GM12801 (cell line): ENCODE measurements around the gene GPR75.

Source experiments
- CTCF ChIP-seq: IDR thresholded peaks from one replicate; pipeline ENCODE4 v1.5.1; 2011; ENCODE audit warnings: control low read depth; ENCODE audit not compliant: insufficient read length; ENCODE audit errors: extremely low read depth

The GPR75 gene

GRCh38 chr2:53827398-53828175 is 32.2 kb downstream of the GPR75 start:
- no peak for TF ChIP-seq CTCF

- no peak for TF ChIP-seq CTCF
Observed at GRCh38 chr2:53826587-53827397, 33.0 kb downstream of the GPR75 start.

DNA sequence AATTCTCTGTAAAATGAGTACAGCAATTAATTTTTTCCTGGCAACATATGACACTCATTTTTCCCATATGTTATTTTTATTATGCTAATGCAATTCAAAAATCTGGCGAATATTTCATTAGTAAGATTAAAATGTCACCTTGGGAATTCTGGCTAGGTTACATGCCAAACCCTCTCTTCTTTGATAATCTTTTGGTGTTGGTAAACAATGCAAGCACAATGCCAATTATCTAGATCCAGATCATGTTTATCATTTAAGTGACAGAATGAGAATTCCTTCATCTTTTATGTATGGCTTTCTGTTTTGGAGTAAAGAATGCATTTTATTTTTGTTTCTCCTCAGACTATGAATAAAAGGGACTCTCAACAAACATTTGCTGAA is 33.7 kb downstream of the GPR75 start:
- TF ChIP-seq CTCF = no peak

DNA sequence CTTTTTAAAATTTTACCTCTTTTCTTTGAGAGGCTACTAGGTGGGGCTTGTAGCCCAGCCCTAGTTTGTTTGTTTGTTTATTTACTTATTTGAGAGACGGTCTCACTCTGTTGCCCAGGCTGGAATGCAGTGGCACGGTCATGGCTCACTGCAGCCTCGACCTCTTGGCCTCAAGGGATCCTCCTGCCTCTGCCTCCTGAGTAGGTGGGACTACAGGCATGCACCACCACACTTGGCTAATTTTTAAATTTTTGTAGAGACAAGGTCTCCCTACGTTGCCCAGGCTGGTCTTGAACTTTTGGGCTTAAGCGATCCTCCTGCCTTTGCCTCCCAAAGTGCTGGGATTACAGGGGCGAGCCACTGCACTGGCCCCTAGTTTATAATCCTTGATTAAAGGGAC is 38.0 kb downstream of the GPR75 start:
- TF ChIP-seq CTCF = no peak

DNA sequence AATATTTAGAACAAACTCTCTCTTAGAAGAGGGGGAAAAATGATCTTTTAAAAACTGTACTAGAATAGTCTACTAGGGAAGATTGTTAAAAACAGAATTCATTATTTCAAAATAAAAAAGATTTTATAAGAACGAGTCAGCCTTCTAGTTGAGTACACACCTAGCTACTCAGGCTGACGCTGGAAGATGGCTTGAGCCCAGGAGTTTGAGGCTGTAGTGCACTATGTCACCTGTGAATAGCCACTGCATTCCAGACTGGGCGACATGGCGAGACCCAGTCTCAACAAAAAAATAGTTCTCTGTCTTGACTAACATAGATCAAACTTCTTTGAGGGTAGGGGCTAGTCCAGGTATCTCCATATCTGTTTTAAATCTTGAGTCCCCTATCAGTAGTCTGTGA is 39.1 kb downstream of the GPR75 start:
- no peak for TF ChIP-seq CTCF

DNA sequence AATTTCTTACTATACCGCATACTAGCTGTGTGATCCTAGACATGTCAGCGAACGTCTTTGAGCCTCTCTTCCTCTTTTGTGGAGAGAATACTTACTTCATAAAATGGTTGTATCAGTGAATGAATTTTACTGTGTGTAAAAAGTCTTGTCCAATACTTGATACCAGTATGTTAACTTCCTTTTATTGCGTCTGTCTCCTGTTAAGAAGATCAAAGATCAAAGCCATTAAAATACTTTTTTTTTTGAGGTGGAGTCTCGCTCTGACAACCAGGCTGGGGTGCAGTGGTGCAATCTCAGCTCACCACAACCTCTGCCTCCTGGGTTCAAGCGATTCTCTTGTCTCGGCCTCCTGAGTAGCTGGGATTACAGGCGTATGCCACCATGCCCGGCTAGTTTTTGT is 39.7 kb downstream of the GPR75 start:
- TF ChIP-seq CTCF = no peak

GRCh38 chr2:53819634-53820033 is 40.1 kb downstream of the GPR75 start:
- no peak for TF ChIP-seq CTCF
